GM19455 (cell line): Measurements from ENCODE around the gene RBM28.

Experiments
- ATAC-seq: cut with Tn5 transposase; IDR thresholded peaks from one replicate; pipeline ENCODE4 v1.9.1; 2021; ENCODE audit not compliant: unreplicated experiment

RBM28 gene

DNA sequence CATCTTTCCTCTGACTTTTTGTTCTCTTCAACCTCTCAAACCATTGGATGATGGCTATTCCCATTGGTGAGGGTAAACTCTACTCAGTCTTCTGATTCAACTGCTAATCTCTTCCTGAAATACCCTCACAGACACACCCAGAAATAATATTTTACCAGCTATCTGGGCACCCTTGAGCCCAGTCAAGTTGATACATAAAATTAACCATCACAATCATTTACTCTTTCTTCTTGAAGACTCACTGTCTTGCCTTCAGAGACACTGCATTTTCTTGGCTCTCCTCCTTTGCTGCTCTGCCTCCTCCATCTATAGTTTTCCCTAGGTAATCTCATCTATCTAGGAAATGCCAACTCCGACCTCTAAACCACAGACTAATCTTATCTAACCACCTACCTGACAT is 30.3 kb upstream of the RBM28 start:
- ATAC-seq = no peak

DNA sequence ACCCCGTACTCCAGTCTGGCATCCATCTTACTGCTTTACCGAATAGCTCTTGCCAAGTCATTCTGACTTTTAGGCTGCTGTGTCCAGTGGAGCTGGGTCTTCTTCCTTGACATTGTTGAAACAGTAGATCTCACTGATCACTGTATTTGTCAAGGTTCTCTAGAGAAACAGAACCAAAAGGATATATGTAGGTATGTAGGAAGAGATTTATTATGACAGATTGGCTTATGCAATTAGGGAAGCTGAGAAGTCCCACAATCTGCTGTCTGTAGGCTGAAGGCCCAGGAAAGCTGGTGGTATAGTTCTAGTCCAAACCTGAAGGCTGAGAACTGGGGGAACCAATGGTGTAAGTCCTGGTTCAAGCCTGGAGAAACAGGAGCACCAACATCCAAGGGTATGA is 29.9 kb upstream of the RBM28 start:
- no peak for ATAC-seq

DNA sequence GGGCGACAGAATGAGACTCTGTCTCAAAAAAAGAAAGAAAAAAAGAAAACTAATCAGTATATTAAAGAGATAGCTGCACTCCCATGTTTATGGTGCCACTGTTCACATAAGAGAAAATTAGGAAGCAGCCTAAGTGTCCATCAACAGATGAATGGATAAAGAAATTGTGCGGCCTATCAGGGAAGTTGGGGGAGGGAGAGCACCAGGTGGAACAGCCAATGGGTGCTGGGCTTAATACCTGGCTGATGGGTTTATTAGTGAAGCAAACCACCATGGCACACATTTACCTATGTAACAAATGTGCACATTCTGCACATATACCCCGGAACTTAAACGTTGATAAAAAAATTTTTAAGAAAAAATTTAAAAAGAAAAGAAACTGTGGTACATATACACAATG is 26.8 kb upstream of the RBM28 start:
- no peak for ATAC-seq

DNA sequence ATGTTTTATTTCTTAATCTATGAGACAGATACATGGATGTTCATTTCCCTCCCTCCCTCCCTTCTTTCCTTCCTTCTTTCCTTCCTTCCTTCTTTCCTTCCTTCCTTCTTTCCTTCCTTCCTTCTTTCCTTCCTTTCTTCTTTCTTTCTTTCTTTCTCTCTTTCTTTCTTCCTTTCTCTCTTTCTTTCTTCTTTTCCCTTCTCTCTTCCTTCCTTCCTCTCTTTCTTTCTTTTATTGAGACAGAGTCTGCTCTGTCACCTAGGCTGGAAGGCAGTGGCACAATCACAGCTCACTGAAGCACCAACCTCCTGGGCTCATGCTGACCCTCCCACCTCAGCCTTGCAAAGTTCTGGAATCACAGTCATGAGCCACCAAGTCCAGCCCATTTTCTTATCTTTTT is 23.3 kb upstream of the RBM28 start:
- no peak for ATAC-seq

DNA sequence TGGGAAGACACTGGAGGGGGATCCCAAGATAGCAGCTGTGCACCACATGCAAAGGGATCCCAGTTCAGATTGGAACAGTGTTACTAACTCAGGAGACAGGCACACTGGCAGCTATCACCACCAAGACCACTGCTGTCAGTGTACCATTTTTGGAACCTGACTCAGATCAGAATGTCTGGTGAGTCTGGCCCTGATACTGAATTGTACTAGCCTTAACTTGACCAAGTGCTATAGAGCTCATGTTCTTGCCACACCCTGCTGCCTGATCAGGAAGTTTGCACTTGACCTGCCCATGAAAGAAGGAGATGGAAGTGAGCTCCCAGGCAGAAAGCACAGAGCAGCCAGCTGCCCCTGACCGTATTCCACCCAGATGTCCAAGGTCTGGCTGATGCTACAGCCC is 22.6 kb upstream of the RBM28 start:
- ATAC-seq = no peak

DNA sequence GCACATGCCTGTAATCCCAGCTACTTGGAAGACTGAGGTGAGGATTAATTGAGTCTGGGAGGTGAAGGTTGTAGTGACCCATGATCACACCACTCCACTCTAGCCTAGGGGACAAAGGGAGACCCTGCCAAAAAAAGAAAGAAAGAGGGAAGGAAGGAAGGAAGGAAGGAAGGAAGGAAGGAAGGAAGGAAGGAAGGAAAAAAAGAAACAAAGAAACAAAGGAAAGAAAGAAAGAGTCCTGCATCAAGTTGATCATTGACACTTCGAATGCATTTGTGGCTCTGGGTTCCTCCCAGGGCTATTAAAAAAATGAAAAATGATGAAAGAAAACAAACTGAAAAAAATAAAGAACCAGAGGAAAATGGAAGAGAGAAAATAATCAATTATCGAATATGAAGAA is 21.7 kb upstream of the RBM28 start:
- no peak for ATAC-seq

DNA sequence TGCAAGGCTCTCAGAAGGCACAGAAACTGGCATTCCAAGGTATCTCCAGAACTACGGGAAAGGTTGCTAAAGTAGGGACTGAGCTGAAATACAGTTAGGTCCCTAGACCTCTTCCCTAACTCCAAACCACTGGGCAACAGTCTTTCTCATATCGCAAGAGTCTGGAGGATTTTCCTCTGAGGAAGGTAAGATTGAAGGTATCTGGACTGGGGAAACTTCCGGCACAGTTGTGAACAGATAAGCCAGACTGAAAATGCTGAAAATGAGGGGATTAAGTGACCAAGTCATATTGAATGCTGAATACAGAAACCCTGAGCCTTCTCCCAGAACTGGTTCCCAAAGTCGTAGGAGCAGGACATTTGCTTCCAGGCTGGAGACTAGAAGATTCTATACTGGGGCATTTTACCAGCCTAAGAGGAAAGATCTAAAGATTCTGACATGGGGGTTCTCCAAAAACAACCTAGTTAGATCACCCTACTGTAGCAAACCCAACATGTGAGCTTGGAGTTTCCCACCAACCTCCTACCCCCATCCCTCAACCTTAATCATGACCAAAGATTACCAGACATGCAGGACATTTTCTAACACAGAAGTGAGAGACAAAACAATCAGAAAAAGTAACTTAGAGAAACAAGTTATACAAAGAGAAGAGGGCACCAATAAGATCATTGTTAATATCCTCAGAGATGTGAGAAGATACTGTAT is 20.6 kb upstream of the RBM28 start:
- no peak for ATAC-seq

DNA sequence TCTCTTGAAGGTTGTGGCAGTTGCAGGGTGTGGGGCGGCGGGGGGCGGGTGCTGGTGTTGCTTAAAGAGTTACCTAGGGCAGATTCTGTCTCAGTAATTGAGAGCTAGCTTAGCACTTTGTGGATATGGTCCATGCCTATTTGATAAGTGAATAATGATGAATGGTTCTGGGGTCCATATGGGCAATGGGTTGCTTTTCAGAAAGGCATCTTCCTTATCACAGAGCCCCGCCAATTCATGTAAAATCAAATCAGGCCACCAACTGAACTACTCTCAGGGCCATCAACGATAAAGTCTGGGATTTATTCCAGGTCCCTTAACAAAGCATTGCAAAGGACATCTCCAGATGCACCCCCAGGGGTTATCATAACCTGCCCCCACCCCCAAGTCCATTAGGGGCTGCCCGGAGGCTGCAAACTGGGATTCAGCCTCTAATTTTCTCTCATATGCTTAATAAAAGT is 19.6 kb upstream of the RBM28 start:
- no peak for ATAC-seq

DNA sequence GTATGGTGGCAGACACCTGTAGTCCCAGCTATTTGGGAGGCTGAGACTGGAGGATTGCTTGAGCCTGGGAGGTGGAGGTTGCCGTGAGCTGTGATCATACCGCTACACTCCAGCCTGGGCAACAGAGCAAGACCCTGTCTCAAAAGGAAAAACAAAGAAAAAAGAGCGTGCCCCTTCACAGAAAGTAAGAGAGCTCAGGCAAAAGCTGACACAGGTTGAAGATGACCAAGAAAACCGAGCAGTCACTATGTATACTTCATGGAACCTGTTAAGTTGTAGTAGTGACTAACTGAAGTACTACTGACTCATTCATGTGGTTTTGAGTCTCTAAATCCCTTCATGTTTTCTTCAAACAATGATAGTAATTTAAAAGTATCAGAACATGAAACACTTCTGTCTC is 19.0 kb upstream of the RBM28 start:
- no peak for ATAC-seq

DNA sequence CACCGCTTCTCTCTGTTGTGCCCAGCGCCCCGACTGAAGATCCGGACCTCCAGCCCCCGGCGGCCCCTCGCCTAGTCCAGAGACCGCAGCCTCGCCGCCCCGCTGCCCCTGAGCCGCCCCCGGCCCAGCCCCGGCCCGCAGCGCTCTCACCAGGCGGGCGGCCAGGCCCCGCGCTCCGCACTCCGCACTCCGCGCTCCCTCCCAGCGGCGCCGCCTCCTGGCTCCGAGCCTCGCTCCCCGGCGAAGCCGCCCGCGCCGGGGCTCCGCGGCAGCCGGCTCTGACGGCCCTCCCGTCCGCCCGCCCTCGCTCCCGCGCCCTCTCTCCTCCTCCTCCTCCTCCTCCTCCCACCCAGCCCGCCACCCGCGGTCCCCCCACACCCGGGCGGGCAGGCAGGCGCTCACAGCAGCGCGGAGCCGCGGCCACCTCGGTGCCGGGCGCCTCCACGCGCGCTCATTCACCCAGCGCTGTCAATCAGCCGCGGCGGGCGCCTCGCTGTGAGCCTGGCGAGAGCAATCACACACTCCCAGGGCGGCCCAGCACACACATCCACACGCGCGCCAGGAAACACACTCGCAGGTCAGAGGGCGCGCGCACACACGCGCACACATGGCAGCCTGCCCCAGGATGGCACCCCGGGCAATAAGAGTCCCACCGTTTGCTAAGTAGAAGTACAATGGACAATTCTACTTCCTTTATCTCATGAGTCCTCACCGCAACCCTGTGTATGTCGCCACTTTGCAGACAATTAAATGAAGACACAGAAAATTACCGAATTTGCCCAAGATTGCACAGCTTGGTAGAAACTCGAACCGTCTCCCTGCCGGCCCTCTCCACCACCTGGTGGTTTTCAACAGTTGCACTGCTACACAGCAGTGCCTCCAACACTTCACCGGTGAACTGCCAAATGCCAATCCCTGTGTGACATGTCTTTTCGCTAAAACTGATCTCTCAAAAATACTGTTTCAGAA is 18.0 kb upstream of the RBM28 start, which contains the start of gene PRRT4:
Gene PRRT4 (minus strand): TSS at position 280 of the 969 bp plus-strand sequence.
- ATAC-seq = no peak

DNA sequence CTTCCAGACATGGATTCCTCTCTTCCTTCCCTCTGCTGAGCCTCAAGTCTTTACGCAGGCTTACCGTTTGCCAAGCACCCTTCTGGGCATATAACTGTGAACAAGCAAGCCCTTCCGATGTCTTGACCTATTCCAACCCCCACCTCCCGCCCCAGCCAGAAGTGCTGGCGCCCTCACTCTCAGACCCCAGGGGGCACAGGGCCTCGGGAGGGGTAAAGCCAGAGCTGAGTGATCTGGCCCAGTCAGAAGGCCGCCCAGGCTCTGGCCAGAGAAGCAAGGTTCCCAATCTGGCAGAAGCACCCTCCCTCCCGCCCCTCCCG is 16.6 kb upstream of the RBM28 start:
- ATAC-seq = no peak

DNA sequence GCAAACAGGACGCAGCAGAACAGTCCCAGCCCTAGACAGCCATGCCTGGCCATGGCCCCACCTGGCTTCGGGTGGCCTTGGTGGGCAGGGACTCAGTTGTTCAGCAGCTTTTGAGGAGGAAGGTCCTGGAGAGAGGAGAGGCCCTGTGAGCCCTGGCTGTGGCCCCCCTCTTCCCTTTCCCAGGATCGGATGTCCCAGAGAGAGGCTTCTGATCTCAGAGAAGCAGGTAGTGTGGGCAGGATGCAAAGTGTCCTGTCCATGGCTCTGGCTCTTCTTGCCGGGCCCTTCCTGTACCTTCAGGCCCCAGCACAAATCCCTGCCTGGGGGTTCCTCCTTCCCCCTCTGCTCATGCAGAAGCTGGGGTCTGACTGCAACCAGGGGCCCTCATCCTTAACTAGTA is 16.2 kb upstream of the RBM28 start:
- no peak for ATAC-seq

DNA sequence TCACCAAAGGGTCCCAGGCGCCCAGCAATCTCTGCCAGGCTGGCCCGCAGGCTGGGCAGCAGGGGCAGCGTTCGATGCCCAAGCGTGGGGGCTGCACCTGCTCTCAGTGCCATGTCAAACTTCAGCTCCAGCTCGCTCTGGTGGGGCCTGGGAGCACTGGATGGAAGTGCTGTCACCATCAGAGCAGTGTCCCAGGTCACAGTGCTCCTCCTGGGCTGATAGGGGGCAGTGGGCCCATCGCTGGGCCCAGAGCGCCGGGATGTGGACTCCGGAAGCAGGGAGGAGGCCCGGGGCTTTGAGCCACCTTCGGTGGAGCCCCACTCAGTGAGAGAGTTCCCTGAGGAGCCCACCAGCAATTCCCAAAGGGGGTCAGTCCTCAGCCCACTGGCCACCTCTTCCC is 15.6 kb upstream of the RBM28 start:
- ATAC-seq = no peak

DNA sequence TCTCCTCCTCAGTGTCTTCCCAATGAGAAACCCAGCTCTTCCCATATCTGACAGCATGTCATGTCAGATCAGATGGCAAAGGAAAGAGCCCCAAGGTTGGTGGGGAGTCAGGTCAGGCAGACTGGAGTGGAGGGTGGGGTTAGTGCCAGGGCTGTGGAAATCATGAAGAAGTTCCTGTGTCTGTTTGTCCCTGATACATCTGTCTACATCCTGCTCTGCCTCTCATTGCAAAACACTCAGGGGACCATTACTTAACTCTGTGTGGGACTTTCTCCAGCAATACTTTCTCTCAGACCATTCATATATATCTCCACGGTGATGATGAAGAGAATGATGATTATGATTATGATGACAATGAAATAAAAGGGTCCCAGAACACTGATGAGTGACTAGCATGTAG is 14.5 kb upstream of the RBM28 start:
- no peak for ATAC-seq

DNA sequence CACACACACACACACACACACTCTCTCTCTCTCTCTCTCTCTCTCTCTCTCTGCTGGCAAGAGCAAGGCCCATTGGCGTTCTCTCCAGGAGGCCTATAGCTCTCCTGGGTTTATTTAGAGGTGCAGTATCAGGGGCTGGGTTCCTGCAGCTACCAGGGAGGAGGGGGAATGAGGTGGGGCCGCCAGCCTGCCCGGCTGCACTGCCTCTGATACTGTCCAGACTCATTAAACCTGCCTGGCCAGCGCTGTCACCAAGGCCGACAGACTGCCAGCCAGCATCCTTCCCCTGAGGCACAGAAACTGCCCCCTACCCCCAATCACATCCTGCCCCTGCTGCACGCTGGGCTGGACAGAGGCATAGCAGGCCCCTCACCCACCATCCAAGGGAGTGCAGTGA is 13.5 kb upstream of the RBM28 start:
- ATAC-seq = no peak

DNA sequence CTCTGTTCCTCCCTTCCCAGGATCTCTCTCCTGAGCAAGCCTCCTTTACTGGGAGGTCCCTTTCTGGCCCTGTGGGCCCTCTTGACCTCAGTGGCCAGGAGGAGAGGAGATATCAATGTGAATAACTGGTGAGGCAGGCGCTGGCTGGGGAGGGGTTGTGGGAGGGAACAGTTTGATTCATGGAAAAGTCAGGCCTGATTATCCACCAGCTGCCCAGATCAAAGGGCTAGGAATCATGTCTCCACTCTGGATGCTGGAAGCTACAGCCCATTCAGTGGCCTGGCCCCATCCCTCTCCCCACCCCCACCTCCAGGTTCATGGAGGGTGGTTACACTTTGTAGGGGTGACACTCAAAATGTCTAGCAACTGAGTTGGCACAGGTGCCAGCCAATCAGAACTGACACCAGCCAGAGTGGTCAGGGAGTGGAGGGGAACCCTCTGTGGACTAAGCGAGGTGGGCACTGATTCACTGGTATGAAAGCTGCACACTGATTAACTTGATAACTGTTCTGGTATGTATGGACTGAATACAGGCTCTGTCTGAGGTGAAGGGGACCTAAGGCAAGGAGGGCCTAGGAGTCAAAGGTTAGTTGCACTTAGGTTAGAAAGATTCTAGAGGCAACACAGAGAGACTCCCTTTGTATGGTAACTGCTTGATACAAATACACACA is 13.0 kb upstream of the RBM28 start:
- ATAC-seq = no peak

DNA sequence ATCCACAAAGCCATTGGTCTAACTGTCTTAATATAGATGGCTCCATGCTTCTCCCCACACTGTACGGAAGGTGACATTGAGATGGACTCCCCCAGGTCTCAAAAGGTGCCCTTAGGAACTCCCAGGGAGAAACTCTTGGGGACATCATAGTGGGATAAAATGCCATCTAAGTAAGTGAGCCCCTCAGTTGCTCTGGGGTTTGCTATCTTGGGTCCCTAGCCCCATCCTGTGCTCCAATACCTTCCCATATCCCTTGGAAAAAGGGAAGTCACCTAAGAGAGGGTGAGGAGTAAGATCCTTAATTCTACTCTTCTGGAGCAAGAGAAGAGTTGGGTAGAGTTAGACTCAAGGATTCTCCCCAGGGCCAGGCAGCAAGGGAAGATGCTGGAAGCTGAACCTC is 9.9 kb upstream of the RBM28 start:
- no peak for ATAC-seq

DNA sequence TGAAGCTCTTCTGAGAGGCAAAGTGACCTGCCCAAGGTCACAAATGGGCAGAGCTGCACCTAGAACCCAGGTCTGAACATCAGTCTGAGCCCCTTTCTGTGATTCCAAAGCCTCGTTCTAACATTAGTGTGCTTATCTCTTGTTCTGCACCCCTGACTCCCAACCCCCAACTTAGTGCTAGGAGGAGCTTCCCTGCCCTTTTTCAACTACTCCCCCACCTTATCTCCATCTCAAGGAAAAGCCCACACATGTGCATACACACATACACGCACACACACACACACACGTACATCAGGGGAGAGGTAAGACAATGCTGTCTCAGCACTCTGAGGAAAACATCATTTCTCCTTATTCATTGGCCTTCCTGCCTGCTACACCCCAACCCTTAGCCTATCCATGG is 9.5 kb upstream of the RBM28 start:
- ATAC-seq = no peak

DNA sequence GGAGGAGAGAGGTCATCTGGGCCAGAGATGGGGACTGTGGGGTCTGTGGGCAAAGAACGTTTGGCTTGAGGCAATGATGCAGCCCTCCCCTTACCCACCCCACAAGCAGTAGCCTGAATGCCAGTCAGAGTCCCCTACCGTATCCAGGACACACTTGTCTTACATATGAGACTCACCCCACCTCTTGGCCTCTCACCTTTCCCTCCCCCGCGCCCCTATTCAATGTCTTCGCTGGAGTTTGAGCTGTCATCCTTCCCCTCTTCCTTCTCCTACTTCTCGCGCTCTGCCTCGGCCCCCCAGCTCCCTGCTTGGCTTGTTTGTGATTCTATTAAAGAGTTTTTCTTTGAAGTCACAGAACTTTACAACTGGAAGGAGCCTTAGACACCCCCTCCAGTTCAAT is 8.9 kb upstream of the RBM28 start:
- no peak for ATAC-seq

DNA sequence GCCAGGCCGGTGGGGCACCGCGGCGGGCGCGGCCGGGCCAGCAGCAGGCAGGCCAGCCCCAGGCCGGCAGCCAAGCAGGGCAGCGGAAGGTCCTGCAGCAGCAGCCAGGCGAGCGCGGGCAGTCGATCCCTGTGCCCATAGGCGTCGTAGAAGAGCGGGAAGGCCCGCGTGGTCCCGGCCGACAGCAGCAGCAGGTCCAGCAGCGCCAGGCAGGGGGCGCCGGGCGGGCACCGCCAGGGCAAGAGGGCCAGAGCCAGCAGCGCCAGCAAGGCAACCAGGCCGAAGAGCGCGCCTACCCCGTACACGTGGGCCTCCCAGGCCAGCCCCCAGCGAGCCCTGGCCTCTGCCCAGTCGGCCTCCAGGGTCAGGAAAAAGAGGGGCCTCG is 8.4 kb upstream of the RBM28 start:
- ATAC-seq = no peak

DNA sequence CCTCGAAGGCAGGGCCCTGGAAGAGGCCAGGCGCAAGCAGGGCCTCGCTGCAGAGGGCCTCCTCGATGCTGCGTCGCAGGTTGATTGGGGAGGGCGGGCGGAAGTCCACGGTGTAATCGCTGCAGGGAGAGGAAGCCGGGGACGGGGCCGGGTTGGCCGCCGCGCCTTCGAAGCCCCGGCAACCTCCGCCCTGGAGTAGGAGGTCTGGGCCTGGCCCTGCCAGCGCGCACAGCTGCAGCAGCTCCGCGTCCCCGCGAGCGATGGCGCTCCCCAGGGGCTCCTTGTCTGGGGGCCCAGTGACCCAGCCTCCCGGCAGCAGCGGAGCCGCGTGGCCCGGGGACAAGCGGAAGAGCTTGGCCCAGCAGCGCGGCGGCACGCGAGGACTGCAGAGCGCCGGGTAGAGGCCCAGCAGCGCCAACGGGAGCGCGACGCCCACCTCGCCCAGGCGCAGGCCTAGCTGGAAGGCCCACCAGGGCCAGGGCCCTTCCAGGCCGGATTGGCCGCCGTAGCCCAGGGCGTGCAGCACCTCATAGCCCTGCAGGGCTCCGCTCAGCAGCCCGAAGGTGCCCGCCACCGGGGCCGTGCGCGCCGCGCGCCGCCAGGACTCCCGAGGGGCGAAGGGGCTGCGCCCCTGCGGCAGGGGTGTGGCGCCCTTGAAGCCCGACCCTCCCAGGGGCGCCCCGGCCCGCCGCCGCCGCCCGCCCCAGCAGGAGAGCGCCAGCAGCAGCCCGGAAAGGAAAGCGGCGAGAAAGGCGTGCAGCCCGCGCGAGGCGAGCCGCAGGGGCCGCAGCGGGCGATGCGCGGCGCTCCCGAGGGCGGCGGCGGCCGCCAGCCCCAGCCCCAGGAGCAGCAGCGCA is 7.8 kb upstream of the RBM28 start:
- no peak for ATAC-seq
